Left hindlimb (tissue), 1 donor: ENCODE results near the gene CRB3.
"Not testable (repeated sequence)": the region's sequence is repeated elsewhere in the genome, so short reads cannot be mapped to it uniquely, and the experiment has no call there.

ENCODE experiments used
- DNase-seq: peaks from one replicate; pipeline ENCODE4 v3.0.0-alpha.2; 2018

CRB3 gene

DNA sequence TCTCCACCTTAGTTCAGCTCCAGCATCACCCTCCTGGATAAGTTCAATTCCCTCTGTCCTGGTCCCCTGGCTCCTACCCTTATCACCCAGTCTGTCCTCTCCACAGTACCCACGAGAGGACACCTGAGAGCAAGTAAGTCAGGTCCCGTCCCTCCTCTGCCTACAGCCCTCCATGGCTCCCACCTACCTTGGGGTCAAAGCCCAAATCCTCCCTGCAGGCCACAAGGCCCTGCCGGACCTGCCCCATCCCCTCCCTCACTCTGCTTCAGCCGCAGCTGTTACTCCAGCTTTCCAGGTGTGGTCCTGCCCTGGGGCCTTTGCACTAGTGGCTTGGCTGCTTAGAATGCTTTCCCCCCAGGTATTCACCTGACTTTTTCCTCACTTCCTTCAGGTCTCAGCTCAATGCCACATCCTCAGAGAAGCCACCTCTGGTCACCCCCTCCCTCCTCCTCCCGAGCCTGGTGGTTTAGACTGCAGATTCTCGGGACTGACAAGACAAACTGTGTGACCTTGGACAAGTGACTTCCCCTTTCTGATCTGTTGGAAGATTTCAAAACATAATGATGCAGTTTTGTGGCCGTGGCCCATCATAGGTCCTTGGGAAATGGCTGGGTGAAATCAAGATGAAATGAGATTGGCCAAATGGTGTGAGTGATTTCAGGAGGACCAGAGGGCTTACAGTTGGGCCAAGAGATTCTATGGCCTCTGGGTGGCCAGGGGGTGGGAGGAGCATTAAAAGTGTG is 34.4 kb downstream of the CRB3 start:
- DNase-seq: no peak

DNA sequence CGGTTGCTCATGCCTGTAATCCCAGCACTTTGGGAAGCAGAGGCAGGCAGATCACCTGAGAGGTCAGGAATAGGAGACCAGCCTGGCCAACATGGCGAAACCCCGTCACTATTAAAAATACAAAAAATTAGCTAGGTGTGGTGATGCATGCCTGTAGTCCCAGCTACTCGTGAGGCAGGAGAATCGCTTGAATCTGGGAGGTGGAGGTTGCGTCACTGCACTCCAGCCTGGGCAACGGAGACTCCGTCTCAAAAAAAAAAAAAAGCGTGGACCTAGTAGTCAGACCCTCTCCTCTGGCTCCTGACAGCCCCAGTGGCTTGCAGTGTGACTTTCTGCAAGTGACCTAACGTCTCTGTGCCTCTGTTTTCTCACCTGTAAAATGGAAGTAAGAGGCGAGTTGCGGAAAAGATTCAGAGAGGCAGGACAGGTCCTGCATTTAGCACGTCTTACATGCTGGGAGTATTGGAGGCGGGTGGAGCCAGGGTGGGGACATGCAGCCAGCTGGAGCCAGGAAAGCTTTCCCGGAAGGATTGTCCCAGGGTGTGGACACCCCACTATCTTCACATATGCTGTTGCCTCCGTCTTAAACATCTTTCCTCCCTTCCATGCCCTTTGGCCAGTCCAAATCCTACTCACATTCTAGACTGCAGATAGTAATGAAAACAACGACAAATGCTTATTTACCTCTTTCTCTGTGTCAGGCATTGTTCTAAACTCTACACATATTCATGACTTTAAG is 35.1 kb downstream of the CRB3 start:
- no peak for DNase-seq

DNA sequence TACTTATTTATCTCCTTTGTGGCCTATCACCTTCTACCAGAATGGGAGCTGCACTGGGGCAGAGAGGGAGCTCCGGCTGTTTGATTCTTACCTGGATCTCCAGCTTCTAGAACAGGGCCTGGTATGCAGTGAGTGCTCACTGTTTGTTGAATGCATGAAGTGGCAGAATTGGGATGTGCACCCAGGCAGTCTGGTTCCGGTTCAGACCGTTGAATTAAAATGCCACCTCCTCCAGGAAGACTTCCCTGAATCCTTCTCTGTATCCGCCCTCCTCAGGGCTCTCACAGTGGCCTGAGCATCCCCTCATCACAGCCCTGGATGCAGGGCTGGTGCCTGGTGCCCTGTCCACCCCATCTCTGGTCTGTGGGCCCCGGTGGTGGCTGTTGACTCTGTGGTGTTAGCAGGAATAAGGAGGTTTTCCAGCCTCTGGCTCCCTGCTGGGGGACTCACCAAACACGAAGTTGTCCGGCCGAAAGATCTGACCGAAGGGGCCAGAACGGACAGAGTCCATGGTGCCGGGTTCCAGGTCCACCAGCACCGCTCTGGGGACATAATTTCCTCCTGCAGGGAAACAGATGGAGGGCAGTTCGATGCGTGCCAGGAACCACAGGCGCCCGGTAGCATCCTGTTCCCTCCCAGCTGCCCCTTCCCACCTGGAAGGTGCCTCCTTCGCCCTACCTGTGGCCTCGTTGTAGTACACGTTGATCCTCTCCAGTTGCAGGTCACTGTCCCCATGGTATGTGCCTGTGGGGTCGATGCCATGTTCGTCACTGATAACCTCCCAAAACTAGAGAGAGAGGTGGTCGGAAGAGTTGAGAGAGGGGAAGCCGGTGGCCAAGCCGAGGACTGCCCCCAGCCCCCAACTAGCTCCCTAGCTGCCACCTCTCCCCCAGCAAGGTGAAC is 37.0 kb downstream of the CRB3 start:
- no peak for DNase-seq

DNA sequence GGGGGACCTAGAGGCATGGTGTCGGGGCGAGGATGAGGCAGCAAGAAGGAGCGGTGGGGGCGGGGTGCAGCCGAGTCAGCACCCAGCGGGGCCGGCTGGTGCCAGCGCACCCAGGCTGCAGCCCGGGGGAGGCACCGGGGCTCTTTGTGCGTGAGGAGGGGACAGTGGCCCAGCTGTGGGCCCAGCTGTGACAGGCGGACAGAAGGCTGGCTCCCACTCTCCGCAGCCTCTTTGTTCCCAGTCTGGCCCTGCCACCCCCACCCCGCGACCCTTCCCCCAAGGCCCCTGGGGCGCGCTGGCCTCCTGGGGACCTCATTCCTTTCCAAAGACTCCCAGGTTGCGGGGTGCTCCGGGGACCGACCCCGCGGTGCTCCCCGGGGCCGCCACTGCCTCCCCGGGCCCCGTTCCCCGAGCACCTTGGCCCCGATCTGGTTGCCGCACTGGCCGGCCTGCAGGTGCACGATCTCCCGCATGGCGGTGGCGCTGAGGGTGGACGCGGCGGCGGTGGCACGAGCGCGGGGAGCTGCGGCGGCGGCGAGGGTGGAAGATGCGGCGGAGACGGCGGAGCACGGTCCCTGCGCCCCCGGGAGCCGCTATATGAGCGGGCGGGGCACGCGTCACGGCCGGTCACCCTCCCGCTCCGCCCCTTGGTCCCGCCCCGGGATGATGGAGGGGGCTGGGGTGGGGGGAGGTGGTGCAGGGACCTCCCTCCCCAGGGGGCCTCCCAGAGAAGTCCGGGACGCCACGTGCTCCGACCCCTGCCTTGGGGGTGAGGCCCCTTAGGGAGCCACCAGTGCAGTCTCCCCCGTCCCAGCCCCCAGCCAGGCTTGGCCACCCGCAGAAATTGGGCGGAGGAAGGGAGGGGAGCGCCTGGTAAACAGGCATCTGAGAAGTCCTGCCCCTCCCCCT is 37.9 kb downstream of the CRB3 start, which contains the start of gene TUBB4A:
TUBB4A (minus strand) TSS at position 570 of the 909 bp plus-strand sequence; CDS start at position 473, 97 bp downstream.
- DNase-seq: no peak

DNA sequence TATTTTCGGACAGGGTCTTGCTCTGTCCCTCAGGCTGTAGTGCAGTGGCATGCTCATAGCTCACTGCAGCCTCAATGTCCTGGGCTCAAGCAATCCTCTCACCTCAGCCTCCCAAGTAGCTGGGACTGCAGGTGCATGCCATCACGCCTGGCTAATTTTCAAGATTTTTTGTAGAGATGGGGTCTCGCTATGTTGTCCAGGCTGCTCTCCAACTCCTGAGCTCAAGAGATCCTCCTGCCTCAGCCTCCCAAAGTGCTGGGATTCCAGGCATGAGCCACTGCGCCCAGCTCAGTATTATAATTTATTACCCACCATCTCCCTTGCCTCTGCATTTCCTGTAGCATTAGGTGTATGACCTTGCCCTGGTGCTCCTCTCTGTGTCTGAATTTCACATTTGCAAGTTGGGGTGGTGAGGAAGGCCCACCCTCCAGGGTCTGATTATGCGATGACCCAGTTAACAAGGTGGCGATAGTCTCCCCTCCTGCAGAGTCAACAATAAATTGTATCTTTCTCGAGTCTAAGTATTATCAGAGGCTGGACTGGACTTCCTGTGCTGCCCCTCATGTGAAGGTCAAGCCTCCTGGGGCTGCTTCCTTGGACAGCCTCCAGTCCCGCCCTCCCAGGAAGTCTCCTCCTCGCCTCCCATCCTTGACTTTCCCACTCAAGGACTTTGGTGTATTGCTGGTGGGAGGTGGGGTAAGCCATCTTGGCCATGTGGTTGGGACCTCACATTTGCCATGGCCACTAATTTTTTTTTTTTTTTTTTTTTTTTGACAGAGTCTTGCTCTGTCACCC is 39.5 kb downstream of the CRB3 start:
- no peak for DNase-seq

DNA sequence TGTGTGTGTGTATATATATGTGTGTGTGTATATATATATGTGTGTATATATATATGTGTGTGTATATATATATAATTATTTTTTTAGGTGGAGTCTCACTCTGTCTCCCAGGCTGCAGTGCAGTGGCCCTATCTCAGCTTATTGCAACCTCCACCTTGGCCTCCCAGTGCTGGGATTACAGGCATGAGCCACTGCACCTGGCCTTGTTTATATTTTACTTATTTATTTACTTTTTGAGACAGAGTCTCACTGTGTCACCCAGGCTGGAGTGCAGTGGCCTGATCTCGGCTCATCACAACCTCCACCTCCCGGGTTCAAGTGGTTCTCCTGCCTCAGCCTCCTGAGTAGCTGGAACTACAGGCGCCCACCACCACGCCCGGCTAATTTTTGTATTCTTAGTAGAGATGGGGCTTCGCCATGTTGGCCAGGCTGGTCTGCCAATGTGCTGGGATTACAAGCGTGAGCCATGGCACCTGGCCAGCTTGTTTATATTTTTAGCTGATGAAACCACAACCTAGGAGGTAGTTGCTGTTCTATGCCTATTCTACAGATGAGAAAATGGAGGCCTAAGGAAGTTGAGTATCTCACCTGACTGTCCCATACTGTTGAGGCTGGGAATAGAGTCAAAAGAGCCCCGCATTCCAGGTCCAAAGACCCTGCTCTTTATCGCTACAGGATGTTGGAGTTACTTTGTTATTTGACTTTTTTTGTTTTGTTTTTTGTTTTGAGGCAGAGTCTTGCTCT is 44.1 kb downstream of the CRB3 start:
- not testable (repeated sequence) for DNase-seq

DNA sequence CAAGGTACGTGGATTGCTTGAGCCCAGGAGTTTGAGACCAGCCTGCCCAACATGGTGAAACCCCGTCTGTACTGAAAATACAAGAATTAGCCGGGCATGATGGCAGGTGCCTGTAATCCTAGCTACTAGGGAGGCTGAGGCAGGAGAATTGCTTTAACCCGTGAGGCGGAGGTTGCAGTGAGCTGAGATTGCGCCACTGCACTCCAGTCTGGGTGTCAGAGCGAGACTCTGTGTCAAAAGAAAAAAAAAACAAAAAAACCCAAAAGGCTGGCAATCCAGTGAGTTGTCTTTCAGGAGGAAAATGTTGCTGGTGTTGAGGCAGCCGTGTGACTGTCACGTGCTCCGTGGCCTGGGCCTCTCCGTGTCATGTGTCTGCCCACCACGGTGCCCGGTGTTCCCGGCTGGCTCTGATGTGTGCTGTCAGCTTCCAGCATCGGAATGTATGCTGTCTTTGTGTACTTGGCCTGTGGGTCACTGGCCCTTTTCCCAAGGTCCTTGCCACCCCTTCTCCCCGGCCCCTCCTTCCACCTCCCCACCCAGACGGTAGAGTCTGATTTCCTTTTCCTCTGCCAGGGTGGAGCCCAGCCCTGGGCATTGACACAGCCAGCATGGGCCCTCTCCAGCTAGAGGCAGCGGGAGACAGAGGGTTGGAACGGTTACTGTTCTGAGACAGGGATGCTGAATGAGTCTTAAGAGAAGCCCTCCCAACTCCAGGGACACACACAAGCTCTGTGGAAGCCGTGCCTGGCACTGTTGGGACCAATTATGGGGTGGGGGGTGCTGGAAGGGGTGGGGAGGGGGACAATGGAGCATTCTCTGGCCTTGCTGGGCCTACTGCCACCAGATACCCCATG is 45.3 kb downstream of the CRB3 start:
- DNase-seq: no peak

DNA sequence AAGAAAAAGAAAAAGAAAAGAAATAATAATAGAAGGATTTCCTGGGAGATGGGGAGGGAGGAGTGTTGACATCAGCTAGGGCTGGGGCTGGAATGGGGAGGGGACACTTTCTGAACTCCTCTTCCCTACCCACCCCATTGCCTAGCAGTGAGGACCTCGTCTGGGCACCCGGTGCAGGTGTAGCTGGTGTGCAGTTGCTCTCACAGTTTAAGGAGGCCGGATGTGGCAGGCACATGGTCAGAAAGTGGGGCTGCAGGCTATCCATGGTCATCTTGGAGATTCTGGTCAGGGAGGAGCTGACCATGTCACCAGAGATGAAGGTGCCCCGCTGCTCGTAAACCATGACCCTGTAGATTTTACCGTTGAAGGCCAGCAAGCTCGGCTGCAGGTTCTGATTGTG is 46.5 kb downstream of the CRB3 start:
- DNase-seq: no peak

DNA sequence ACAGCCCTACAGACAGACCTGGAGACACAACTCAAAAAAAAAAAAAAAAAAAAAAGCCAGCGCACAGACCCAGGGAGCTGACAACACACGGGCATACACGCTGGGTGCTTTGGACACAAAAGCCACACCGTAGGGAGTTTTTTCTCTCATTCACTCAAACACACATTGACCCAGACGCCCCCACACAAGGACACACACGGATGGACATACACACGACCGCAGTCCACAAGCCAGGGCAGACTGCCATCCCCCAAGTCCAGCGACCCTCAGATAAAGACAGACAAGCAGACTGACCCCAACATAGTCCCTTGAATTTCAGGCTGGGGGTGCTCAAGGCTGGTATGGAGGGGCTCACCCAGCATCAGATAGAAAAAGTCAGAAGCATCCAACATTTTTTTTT is 50.0 kb downstream of the CRB3 start:
- no peak for DNase-seq

DNA sequence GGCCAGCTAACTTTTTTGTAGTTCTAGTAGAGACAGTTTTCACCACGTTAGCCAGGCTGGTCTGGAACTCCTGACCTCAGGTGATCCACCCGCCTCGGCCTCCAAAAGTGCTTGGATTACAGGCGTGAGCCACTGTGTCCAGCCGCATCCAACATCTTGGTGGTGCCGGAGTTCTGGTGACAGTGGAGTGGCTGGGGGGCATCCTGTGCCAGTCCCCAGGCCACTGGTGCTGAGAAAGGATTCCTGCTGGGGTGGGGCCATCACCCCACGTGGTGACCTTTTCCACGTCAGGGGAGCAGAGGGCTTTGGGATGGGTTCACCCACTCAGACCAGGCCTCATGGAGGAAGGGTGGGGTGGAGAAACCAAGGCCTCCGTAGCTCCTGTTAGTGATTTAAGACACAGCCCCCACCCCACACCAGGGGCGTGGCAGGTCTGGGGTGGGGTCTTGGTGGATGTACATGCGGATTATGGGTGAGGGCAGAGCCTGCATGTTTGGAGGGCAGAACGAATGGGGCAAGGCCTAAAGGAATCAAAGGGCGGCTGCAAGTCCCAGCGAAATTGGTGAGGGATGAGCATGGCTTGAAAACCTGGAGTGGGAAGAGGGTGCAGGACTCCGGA is 51.0 kb downstream of the CRB3 start:
- DNase-seq: no peak

DNA sequence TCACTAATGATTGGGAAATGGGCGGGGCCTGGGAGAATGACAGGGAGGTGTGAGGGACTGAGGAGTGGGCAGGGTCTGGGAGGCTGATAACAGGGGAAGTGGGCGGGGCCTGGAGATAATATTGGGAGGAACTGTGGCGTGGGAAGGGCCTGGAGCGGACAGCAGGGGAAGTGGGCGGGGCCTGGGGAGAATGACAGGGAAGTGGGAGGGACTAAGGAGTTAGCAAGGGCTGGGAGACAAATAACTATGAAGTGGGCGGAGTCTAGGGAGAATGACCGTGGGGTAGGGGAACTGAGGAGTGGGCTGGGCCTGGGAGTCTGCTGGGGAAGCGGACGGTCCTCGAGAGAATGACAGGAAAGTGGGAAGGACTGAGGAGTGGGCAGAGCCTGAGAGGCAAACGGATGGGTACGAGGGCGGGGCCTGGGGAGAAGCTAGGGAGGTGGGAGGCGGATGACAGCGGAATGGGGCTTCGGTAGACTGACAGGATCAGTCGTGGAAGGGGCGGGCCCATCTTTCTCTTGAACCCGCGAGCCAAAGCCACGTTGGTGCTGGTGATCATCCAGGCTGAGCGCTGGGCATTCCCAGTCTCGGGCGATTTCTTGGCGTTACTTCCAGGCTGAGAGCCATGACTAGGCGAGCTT is 52.1 kb downstream of the CRB3 start:
- DNase-seq: peak; percentile 92
